ENCODE results near the gene KSR2.

- TF ChIP-seq POLR2A (IDR thresholded peaks at IDR 0.05; ENCODE audit: low read length): no peak
- no peak for TF ChIP-seq GATA1 (IDR thresholded peaks at IDR 0.05; ENCODE audit: low read depth, low read length)
Measured at GRCh38 chr12:117561990-117562389, 406.8 kb downstream of the KSR2 start.

Measured in erythroblast (primary cell).